Measurements from ENCODE around the gene TAGLN.
"Not testable (repeated sequence)": the region's sequence is repeated elsewhere in the genome, so short reads cannot be mapped to it uniquely, and the experiment has no call there.

Gene TAGLN

GRCh38 chr11:117197516-117198456 lies 1.4 kb upstream of the TAGLN start:
- DNase-seq = no peak

GRCh38 chr11:117198613-117199012 lies 557 bp upstream of the TAGLN start:
- DNase-seq = no peak

DNA sequence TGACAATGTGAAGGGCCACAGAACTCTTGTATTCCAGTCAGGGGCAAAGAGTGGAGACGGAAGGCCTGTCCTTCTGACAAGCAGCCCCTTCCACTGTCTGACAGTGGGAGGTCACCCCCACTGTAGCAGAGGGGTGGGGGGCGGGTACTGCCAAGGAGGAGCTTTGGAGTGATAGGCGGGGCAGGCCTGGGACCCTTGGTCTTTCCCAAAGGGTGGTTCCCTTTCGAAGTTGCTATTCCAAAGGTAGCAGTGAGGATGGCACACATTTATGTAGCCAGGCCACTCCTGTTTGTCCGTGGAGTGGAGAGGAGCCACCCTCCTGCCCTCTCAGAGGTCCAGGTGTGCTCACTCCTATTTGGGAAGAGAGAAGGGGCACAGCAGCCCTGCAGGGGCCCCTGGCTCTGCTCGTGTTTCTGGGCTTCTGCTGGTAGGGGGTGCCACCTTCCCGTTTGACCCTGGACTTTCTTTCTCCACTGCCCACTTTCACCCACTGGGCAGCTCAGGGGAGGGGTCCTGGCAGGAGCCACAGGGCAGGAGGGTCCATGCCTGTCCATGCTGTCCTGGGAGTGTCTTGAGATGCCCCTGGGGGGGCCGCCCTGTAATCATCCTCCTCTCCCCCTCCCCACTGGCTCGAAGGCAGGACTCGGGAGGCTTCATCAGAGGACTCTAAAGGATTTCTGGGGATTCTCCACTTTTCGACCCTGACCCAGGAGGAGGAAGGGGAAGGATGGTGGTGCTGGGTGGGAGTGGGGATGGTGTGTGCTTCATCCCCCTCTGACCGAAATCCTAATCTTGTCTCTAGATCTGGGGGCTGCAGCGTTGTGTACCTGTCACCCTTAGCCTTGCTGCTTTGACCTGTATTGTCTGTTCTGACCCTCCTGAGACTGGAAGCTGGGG lies 994 bp downstream of the TAGLN start:
- DNase-seq = no peak

- no peak for DNase-seq
Measured at GRCh38 chr11:117200813-117201657, 1.9 kb downstream of the TAGLN start.

DNA sequence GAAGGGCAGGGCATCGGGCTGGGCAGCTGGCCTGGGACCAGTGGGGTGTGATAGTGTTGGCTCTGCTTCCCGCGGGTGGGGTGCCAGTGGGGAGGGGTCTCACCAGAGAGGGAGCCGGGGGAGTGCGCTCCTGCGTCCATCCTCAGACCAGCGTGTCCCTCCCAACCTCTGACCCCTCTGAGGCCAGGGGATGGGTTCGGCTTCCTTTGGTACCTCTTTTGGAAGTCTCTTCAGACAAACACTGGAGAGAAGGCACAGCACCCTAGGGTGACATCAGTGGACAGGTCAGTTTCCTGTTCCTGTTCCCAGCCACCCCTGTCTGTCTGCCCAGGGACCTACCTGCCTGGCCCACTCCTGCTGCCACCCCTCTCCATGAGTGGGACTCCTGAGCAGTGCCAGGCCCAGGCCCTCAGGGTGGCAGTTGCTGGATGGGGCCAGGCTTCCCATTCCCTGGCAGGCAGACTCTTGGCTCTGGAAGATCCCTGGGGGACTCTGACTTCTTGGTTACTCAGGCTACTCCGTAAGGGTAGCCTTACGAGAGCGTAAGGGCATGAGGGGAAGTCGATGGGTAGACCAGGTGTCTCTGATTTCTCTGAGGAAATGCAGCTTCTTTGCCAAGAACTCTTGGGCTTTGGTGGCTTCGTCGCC lies 2.6 kb downstream of the TAGLN start:
- peak in 1 of 2 experiments; percentile 30 for DNase-seq

GRCh38 chr11:117202386-117203068 lies 3.4 kb downstream of the TAGLN start:
- peak in 1 of 2 experiments; percentile 29 for DNase-seq

DNA sequence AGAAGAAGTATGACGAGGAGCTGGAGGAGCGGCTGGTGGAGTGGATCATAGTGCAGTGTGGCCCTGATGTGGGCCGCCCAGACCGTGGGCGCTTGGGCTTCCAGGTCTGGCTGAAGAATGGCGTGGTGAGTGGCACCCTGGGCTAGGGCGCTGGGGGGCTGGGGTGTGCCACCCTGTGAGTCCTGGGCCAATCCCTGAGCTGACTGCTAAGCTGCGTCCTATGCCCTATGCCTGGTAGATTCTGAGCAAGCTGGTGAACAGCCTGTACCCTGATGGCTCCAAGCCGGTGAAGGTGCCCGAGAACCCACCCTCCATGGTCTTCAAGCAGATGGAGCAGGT lies 3.9 kb downstream of the TAGLN start:
- no peak for DNase-seq

DNA sequence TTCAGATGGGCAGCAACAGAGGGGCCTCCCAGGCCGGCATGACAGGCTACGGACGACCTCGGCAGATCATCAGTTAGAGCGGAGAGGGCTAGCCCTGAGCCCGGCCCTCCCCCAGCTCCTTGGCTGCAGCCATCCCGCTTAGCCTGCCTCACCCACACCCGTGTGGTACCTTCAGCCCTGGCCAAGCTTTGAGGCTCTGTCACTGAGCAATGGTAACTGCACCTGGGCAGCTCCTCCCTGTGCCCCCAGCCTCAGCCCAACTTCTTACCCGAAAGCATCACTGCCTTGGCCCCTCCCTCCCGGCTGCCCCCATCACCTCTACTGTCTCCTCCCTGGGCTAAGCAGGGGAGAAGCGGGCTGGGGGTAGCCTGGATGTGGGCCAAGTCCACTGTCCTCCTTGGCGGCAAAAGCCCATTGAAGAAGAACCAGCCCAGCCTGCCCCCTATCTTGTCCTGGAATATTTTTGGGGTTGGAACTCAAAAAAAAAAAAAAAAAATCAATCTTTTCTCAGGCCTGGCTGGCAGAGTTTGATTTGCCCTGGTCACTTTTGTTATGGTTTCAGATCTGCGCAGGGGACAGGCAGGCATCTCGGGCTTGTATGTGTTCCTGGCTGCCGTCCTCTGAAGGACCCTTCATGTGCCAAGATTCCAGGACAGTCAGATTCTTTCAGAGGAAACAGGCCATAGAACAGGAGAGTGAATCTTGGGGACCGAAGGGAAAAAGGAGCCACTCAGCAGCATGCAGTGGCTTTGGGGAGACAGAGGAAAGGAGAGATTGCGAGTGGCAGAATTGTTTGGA lies 5.3 kb downstream of the TAGLN start:
- DNase-seq = no peak

DNA sequence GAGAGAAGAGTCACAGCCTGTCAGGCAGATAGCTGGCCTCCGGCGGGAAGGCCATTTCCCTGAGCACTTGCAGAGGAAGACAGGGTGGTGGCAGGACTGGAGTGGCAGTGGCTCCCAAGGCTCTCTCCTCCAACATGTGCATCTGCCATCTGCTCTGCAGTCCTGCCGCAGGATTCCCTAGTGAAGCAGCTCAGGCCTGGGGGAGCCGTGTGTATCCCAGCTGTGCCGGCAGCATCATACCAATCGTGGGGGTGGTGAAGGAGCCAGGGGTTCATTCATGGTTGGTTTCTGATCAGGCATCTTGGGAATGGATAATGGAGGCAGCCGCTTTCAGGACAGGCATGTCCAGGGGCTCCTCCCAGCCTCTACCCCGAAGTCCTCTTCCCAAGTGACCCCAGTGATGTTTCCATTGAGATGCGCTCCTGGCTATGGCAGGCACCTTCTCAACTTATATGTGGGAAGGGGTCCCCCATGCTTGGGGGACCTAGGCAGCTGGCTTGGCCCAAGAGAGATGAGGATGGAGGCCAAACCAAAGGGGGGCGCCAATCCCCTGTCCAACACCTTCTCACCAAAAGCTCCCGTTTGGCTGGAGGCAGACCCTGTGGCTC lies 6.1 kb downstream of the TAGLN start:
- no peak for DNase-seq

- not testable (repeated sequence) for DNase-seq
Measured at GRCh38 chr11:117206111-117206510, 6.9 kb downstream of the TAGLN start.

- not testable (repeated sequence) for DNase-seq
Measured at GRCh38 chr11:117206859-117207258, 7.7 kb downstream of the TAGLN start.

DNA sequence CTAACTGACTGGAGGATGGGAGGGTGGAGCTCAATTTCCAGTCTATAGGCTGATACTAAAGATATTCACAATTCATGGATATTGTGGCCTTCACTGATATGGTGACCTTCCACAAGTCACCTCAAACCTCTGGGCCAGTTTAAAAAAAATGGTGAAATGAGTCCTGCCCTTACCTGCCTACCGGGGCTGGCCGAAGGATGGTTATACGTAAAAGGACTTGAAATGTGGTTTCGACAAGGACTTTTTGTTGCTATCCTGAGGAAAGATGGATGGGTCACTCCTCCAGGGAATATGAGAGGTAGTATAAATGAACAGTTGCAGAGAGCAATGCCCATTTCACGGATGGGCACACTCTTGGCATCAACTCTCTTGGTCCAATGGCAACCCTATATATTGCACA lies 8.3 kb downstream of the TAGLN start:
- not testable (repeated sequence) for DNase-seq

GRCh38 chr11:117208710-117209109 lies 9.5 kb downstream of the TAGLN start:
- not testable (repeated sequence) for DNase-seq

- not testable (repeated sequence) for DNase-seq
Measured at GRCh38 chr11:117209351-117210125, 10.4 kb downstream of the TAGLN start.

DNA sequence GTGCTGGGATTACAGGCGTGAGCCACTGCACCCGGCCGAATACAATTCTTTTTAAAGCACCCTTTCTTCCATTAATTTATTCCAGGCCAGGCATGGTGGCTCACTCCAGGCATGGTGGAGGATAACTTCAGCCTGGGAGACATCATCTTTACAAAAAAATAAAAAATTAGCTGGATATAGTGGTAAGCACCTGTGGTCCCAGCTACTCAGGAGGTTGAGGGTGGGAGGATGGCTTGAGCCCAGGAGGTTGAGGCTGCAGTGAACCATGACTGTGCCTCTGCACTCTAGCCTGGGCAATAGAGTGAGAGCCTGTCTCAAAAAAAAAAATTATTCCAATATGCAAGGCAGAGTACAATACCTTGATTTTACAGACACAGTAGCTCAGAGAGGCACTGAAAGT lies 11.4 kb downstream of the TAGLN start:
- no peak for DNase-seq

- no peak for DNase-seq
Measured at GRCh38 chr11:117212697-117213355, 13.7 kb downstream of the TAGLN start.

DNA sequence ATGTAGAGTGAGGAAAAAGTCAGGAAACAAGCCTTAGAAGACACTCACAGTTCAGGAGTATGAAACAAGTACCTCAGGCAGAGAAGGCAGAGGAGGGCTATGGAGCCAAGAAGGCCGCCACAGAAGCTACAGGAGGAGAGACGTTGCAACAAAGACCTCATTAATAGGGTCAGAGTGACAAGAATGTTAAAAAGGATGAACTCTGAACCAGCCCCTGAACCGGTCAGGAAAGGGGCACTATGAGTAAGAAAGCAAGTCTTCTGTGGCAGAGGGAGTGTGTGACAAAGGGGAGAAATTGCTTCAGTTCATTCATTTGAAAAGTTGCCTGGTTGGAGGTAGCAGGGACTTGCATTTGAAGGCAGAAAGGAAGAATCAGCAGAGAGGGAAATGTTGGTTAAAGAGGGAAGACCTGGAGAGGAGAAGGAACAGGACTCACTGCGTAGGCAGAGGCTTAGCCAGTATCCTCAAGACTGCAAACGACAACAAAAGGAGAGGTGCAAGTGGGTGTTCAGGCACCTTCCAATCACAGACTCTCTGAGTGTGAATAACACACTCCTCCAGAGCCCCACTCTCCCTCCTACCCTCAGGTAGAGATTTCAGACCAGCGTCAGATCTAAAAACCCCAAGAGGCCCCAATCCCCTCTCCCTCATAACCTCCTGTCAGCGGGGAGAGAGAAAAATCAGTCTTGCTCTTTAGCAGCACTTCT lies 15.4 kb downstream of the TAGLN start:
- no peak for DNase-seq
